Activated T-helper 1 cell treated with Interleukin-2 at 50 U/mL for 16 hours (primary cell): ENCODE measurements around the gene COL4A2.

Experiments
- DNase-seq: peaks from one replicate; pipeline ENCODE4 v3.0.0-alpha.2; 2020; ENCODE audit warnings: low read depth

Gene COL4A2

DNA sequence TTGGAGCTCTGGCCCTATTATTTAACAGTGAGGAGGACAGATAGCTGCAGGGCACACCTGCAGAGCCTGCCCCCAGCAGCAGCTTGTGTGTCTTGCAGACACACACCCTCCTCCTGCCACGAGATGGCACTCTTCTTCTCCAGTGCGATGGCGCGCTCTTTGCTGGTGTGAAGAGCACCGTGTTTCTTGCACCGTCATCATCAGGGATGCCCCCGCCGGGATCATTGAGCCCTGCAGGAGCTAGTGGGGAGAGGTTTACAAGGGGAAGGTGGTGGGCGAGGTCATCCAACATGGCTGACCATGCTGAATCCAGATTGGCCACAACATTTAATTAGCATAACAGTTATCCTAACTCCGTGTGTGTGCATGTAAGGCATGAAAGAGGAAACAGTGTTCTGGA lies 148.9 kb downstream of the COL4A2 start:
- DNase-seq = peak; percentile 30

DNA sequence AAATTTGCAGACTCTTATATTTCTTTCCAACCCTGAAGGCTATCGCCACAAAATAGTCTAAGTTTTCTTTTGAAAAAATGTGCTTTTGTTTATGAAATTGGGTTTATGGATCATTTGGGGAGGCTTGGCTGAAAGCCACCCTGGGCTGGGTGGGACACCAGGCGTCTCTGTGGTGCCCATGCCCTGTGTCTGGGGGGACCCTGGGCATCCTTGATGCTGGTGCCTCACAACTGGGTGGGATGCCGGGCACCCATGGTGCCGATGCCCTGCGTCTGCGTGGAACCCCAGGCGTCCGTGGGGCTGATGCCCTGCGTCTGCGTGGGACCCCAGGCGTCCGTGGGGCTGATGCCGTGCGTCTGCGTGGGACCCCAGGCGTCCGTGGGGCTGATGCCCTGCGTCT lies 149.5 kb downstream of the COL4A2 start:
- no peak for DNase-seq

DNA sequence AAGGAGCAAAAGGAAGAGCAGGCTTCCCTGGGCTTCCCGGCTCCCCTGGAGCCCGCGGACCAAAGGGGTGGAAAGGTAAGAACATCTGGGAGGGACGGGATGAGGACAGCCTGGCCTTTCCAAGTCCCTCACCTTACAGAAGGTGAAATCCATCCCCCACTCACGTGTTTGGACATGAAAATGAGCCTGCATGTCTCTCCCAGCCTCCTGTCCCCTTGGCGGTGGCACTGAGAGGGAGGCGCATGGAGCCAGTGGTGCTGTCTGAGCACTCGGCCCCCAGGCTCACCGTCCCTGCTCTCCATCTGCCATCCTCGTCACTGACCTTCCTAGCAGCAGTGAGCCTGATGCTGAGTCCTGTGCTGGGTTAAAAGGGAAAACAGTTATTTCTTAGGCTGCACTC lies 150.3 kb downstream of the COL4A2 start:
- DNase-seq = no peak

DNA sequence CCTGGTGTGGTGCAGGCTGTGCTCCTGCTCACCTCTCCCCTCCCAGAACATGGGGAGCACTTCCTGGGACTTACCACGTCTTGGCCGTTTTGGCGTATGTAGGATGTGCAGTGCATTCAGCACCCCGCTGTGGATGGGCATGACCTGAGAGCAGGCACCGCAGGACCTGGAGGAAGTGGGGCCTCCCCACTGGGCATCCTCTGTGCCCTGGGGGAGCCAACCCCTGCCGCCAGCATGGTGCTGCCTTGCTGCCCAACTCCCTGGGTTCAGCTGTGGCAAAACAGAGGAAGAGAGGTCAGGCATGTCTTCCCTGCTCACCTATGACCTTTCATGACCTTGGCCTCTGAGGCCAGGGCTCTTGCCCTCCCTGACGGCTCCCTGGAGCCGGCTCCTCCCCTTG lies 150.9 kb downstream of the COL4A2 start:
- no peak for DNase-seq

DNA sequence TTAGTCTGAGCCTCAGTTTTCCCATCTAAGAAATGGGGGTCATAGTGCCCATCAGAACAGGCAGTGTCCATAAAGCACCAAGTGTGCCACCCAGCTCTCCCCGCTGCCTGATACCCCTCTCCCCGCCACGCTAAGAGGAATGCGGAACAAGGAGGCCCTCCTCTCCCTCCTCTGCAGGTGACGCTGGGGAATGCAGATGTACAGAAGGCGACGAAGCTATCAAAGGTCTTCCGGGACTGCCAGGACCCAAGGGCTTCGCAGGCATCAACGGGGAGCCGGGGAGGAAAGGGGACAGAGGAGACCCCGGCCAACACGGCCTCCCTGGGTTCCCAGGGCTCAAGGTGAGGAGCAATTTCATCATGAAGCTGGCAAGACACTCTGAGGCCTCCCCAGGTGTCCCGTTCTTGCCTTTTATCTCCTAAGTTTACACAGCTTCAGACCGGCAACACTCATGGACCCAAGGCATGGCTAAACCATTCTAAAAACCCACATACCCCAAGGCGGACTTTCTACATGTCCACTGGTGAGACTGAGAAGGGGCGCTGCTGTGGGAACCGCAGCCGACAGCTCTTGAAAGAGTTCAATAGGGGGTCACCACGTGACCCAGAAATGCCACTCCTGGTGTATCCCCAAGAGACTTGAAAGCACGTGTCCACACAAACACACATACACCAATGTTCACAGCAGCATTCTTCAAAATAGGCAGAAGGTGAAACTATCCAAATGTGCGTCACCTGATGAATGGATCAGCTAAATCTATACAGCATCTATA lies 151.7 kb downstream of the COL4A2 start:
- no peak for DNase-seq

DNA sequence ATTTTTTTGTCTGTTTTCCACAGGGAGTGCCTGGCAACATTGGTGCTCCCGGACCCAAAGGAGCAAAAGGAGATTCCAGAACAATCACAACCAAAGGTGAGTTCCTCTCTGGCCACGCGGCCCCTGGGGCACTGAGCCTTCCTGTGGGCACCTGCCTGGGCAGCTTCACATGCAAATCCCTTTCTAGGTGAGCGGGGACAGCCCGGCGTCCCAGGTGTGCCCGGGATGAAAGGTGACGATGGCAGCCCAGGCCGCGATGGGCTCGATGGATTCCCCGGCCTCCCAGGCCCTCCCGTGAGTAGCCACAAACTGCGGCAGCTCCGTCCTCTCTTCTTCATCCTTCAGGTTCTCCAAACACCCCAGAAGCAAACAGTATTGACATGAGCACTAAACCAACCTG lies 155.0 kb downstream of the COL4A2 start:
- no peak for DNase-seq

DNA sequence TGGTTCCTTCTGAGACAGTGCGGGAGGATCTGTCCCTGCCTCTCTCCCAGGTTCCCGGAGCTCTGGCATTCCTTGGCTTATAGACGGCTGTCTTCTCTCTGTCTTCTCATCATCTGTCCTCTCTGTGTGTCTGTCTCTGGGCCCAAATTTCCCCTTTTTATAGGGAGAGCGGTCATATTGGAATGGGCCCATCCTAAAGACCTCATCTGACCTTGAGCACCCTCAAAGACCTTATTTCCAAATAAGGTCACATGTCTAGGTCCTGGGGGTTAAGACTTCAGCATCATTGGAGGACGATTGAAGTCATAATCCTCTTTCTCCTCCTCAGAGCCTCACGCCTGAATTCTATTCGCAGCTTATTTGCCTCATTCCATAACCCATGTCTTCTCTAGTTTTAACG lies 156.1 kb downstream of the COL4A2 start:
- DNase-seq = no peak

DNA sequence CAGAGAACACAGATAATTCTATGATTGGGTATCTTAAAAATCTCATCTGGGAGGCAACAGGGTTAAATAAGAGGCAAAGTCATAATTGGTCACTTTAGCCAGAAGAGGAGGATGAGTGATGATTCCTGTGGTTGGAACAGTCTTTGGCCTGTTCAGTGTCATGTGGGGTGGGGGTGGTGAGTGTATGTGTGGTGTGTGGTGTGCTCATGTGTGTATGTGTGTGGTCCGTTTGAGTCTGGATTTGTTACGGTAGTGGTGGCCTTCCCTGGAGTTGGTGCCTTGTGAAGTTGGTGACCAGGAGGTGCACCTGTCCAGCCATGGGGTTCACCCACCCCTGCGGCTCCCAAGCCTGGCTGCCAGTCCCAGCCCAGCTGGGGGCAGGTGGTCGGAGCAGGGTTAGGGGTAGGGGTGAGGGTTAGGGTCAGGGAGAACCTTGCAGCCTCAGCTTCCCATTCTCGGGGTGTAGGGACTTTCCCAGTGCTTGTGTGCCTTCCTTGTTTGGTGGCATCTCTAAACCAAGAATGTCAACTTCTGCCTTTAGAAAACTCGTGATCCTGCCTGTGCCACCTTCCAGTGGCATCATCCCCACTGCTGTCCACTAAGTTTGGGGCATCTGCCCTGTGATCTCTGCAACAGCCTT lies 156.9 kb downstream of the COL4A2 start:
- no peak for DNase-seq

DNA sequence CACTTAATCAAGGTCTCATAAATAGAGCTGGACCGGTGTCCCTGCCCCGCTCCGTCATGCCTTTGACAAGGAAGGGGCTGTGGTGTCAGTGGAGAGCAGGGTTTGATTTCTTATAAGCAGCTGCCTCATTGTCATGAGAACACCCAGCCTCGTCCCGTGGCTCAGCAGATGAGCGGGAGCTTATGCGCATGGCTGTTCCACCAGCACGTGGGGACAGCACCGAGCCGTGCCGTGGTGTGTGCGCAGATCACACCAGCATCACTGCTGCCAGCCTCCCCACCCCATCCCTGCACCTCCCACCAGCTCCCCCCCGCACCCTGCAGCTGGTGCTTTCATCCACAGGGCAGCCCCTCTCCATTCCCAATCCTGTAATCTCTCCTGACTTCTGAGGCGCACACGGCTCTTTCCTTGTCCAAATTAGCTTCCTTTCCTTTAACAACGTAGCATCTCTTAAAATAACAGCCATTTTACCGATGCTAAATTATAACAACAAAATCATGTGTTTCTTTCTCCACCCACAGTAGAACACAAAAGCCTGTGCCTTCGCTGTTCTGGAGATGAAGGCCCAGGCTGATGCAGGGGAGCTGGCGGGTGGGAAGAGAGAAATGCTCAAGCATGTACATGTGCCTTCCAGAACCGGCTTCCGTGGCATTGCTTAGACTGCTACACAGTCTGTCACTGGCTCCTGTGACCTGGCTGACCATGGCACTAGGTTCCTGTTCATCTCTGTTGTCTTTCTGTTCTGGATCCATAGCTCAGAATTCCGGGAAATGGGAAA lies 157.7 kb downstream of the COL4A2 start:
- DNase-seq = no peak

DNA sequence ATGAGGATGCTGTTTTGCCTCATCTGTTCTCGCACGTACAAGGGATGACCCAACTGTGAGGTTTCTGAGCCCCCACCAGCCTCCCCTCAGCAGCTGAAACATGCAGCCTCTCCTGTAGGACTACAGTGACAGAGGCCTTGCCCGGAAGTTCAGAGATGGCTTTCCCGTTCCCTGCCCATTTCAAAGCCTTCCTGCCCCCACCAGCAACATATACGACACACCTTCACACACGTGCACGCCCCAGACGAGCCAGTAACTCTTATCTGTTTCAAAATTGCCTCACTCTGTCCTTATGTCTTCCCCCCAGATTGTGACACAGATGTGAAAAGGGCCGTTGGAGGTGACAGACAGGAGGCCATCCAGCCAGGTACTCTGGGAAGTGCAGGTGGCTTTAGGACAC lies 158.6 kb downstream of the COL4A2 start:
- DNase-seq = no peak

DNA sequence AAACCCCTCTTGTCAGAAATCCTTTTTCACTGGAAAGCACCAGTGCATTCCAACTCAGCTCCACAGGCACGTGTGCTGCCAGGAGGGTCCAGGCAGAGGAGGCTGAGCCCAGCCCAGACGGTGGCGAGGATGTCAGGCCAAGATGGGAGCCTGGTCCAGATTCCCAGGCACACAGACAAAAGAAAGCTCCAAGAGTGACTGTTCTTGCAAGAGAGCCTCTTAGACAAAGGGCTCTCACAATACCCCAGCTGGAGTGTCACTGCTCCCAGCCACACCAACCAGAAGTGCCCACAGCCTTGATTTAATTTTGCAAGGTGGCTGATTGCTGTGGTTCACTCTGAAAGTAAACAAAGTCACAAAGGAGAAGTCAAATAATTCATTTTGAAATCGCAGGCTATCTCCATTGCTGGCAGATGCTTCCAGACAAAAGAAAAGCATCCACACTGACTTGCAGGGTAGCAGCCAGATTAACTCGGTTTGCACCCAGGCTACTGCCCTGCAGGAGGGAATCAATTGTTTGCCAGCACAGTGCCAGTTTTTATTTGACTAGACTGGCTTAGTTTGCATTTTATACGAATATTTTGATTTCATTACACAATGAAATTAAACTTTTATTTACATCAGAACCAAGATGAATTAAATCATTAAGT lies 159.3 kb downstream of the COL4A2 start:
- no peak for DNase-seq

DNA sequence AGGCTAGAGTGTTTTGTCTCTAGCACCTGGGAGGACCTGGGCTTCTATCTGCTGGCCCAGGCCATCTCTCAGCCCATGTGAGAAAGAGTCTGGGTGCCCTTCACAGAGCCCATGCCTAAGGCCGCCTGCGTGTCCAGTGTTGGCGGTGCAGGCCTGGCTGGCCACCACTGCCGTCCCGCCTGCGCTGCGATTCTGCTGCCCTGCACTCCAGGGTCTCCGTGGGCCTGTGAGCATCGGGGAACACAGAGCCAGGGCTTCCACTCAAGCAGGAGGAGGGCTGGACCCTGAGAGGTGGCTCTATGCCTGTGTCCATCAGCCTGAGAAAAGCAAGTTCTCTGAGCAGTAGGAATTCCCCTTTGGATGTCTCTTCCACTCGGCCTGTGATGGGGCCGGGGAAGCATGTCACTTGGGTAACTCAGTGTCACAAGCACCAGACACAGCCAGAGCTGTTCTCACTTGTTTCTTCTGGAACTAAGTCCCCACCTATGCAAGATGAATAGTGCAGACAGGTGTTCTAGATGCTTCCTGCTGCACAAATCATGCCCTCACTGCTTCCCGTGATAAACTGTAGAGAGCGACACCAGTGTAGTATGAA lies 160.5 kb downstream of the COL4A2 start:
- DNase-seq = no peak

DNA sequence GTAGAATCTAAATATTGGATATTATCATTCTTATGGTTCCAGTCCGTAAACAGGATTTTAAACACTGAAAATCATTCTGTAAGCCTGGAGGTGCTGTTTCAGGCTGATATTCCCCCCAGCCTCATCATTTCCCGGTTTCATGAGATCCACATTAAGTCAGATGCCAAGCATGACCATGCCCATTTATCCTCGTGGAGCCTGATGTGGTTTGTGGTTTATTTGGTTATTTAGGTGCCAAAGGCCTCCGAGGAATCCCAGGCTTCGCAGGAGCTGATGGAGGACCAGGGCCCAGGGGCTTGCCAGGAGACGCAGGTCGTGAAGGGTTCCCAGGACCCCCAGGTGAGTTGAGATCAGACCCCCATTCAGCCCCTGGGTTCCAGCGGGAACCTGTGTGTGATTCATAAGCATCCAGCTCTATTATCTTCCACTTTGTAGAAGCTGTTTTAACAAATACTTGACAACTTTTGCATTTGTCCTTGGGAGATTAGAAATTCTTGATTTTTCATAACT lies 162.0 kb downstream of the COL4A2 start:
- no peak for DNase-seq

DNA sequence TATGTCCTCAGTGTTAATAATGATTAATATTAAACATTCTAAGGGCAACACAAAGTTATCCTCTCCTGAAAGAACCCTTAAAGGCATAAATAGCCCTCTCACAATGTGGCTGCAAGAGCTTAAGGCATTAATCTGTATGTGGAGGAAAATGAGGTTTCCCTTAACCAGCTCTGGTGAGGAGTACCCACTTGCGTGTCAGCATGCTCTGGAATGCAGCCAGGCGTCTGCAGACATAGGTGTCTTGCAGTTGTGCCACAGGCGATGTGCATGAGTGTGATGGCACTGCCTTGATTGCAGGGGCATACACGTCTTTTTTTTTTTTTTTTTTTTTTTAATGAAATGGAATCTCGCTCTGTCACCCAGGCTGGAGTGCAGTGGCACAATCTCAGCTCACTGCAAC lies 162.5 kb downstream of the COL4A2 start:
- no peak for DNase-seq

DNA sequence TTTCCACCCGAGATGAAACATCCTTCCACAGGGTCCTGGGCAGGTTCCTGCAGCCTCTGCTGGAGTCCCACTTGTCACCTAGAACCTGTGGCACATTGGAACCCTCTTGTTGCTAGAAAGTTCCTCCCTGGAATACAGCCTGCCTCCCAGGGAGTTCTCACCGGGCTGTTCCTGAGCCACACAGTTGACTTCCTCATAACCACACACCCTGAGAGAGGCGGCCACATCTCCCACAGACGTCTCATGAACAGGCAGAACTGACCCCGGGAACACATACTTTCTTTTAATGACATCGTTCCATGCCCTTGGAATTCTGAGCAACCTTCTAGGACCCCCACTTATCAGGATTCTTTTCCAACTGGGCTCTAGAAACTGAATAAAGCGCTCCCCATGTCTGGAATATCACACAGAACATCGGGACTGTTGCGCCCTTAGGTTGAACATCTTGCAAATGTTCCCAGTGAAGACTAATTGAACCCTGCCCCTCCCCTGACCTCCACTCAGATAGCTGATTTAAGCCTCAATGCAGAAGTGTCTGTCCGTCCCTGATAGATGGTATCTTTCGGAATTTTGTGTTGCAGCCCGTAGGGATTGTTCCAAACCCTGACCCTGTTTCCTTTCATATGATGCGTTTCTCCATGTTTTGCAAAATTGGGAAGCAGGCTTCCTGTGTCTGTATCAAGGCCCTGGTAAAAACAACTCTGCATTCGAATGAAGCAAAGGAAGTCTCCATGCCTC lies 163.4 kb downstream of the COL4A2 start:
- DNase-seq = no peak

DNA sequence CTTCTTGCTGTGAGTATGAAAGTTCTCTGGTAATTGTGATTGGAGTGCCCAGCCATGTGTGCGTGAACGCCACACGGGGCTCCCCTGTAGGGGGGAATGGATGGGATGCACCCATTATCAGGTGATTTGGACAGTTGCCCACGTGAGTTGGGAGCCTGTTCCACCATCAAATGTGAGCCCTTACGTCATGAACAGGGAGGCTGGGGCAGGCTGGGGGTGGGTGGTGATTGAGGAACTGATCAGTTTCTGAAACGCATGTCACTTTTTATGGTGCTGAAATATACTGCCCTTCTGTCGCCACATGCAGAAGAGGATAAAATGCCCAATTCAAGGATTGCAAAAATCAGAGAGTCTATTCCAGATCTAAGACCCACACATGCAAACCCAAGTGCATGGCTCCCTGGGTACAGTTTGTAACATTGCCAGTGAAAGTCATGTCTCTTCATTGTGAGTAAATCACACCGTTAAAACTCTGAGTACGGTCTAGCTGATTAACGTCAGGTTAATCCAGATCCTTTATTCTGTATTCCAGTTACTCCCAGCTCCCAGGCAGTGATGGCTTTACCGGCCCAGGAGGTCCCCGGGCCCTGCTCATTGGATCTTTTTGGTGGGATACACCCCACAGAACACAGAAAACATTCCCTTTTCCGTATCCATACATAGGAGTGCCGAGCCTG lies 164.2 kb downstream of the COL4A2 start:
- no peak for DNase-seq

DNA sequence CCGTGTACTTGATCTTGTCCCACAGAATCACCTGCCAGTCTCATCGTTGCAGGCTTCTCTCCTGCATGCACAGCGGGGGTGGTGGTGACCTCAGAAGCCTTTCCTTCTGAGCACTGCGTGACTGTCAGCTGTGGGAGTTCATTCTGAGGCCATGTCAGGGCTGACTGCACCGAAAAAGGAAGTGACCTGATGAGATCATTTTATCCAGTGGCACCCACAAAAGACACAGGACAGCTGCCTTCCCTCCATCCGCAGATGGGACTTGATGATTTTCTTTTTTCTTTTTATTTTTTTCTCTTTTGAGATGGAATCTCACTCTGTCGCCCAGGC lies 164.7 kb downstream of the COL4A2 start:
- DNase-seq = no peak

DNA sequence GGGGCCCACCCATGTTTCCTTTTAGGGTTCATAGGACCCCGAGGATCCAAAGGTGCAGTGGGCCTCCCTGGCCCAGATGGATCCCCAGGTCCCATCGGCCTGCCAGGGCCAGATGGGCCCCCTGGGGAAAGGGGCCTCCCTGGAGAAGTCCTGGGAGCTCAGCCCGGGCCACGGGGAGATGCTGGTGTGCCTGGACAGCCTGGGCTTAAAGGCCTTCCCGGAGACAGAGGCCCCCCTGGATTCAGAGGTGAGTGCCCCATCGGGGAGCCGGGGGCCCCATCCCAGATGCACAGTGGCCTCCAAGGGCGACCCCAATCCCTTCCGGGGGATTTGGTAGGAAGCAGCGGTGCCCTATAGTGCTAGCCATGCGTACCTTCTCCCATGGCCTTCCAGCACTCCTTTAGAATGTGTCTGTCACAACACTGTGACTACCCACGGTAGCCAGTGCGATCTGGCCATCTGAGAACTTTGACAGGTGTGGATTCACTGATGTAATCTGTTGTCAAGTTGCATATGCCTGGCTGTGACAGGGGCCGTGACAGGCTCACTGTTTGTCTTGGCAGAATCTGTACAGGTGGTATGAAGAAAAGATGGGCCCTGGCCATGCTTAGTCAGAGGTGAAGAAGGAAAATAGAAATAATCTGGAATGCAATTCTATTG lies 165.9 kb downstream of the COL4A2 start:
- DNase-seq = no peak

DNA sequence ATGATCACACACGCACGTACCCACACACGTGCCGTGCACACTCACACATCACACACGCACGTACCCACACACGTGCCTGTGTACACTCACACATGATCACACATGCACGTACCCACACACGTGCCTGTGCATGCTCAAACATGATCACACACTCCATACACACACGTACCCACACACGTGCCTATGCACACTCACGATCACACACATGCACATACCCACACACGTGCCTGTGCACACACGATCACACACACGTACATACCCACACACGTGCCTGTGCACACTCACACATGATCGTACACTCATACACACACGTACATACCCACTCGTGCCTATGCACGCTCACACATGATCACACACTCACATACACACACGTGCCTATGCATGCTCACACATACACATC lies 167.6 kb downstream of the COL4A2 start:
- DNase-seq = no peak

DNA sequence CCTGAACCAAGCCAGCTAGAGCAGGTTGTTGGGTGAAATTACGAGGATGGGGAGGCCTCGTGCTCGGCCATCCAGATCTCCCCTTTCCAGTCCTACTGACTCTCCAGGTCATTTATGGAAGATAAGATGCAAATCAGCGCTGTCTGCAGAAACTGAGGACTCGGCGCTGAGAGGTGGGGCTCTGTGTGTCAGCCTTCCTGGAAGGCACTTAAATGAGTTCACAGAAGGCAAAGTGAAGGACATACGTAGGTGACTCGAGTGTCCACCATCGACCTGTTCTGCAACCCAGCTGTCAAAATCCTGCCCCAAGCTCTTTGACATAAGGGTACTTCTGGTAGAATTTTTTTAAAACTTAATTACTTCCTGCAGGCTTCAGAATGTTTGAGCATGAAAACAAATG lies 168.0 kb downstream of the COL4A2 start:
- no peak for DNase-seq
